Caco-2 (cell line): Measurements from ENCODE around the gene MPO. TPM values are rescaled to one million over a fixed set of nuclear protein-coding genes. Genes with fewer than 3 reads are reported as not detected.

ENCODE experiments used
- BruUV-seq: library from RNA; stranded (reverse); fragments of 400-500 nt; replicated peaks from 2 replicates; lab custom pipeline; 2021; lab: Mats Ljungman, UMichigan
- CTCF ChIA-PET: fragments of 300-600 bp; sonication (Branson Sonifier 250); formaldehyde crosslinking; loops from one replicate; lab custom pipeline; 2022; ENCODE audit warnings: antibody characterized with exemption; lab: Charles Lee
- POLR2A ChIA-PET: fragments of 300-600 bp; sonication (Branson Sonifier 250); formaldehyde crosslinking; loops from one replicate; lab custom pipeline; 2022; ENCODE audit warnings: antibody characterized with exemption; lab: Charles Lee
- DNase-seq, 2 experiments: peaks; one replicate each; pipeline versions ENCODE4 v3.0.0 to v3.0.0-alpha.2; 2020 to 2022
- H3K27me3 ChIP-seq: replicated peaks from 2 replicates; pipeline ENCODE4 v1.6.0; 2011; ENCODE audit warnings: low read length; ENCODE audit not compliant: control insufficient read depth, insufficient read depth
- H3K36me3 ChIP-seq: 2 replicates; pipeline ENCODE4 v1.5.1; 2011; ENCODE audit warnings: low read length; ENCODE audit not compliant: control insufficient read depth, insufficient read depth
- H3K4me1 ChIP-seq: fragments of 250-450 bp; sonication (Bioruptor Pico); 2 replicates; pipeline ENCODE4 v1.5.1; 2020; ENCODE audit warnings: mild to moderate bottlenecking
- H3K4me3 ChIP-seq: 2 replicates; pipeline ENCODE4 v1.5.1; 2011; ENCODE audit warnings: low read depth, mild to moderate bottlenecking, control low read depth, low read length
- H3K9me3 ChIP-seq: fragments of 250-450 bp; sonication (Bioruptor Pico); 2 replicates; pipeline ENCODE4 v1.5.1; 2020; ENCODE audit warnings: mild to moderate bottlenecking, moderate library complexity
- H3K27ac Mint-ChIP-seq: one replicate; pipeline ENCODE4 v1.8.0; 2022; ENCODE audit warnings: mixed read lengths; ENCODE audit not compliant: unreplicated experiment
- H3K27me3 Mint-ChIP-seq: one replicate; pipeline ENCODE4 v1.8.0; 2022; ENCODE audit warnings: mixed read lengths; ENCODE audit not compliant: insufficient read depth, unreplicated experiment
- H3K36me3 Mint-ChIP-seq: one replicate; pipeline ENCODE4 v1.8.0; 2022; ENCODE audit warnings: mild to moderate bottlenecking, mixed read lengths; ENCODE audit not compliant: insufficient read depth, unreplicated experiment
- H3K4me1 Mint-ChIP-seq: one replicate; pipeline ENCODE4 v1.8.0; 2022; ENCODE audit warnings: low read depth, mixed read lengths; ENCODE audit not compliant: unreplicated experiment
- H3K4me3 Mint-ChIP-seq: one replicate; pipeline ENCODE4 v1.8.0; 2022; ENCODE audit warnings: mild to moderate bottlenecking, moderate library complexity, mixed read lengths; ENCODE audit not compliant: unreplicated experiment
- H3K9me3 Mint-ChIP-seq: one replicate; pipeline ENCODE4 v1.8.0; 2022; ENCODE audit warnings: mixed read lengths; ENCODE audit not compliant: unreplicated experiment
- intact Hi-C: fragments of 100-400 bp; cut with micrococcal nuclease; formaldehyde crosslinking; loops from one replicate; pipeline ENCODE4 v1.10.0; 2022; ENCODE audit not compliant: unreplicated experiment
- total RNA-seq: library from RNA; stranded (reverse); gene quantifications from 2 replicates; pipeline ENCODE4 v1.2.3, GENCODE V29; 2022
- TF ChIP-seq, protein P1 (sequence below), 2 experiments: fragments of 200-600 bp in 1 of 2; IDR thresholded peaks; 1 replicate in 1 of 2; 2 replicates in 1 of 2; pipeline versions ENCODE4 v1.5.1 to v1.8.0; 2011 to 2022; ENCODE audit warnings: antibody characterized with exemption in 1 of 2, control low read depth in 1 of 2, inconsistent platforms in 1 of 2, low read depth in 1 of 2, low read length in 1 of 2, mild to moderate bottlenecking in 1 of 2, moderate library complexity in 1 of 2; ENCODE audit not compliant: insufficient read depth in 1 of 2, severe bottlenecking in 1 of 2, unreplicated experiment in 1 of 2

The MPO gene
- total RNA-seq, 1 experiment from 2014 or later: 0.23 TPM

DNA sequence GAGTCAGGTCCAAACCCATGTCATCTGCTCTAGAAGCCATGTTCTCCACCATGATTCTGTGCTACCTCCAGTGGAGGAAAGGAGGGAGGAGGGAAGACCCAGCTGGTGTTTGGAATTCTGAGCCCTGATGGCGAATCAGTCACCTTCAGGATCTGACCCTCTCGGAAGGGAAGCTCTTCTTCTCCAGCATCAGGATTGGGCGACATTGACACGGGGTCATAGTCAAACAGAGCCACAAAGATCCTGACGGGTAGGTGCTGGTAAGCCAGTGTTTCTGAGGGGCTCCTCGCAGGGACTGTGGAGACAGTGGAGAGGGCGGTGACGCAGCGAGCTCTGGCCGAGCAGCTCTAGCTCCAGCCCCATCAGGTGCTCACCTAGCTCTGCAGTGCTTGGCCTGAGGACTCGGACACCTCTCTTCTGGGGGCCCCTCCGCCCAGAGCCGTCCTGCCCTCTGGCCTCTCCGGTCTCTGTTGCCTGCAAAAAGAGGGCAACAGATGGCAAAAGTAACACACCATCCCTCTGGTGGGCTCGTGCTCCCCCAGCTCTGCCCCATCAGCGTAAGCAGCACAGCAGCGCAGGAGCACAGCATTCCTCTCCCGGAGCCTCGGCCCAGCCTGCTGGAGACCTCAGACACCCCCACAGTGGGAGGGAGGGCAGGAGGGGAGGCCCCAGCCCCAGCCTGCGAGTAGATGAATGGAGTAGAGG is 26.9 kb upstream of the MPO start:
- no peak for DNase-seq
- Histone ChIP-seq H3K4me1 (no peaks in the 10 kb centered on the region), H3K36me3 (no peaks in the 10 kb centered on the region), H3K27me3 (no peaks in the 10 kb centered on the region), H3K9me3 (no peaks in the 10 kb centered on the region), H3K4me3 (no peak overlapping the region)
- H3K4me3 Mint-ChIP-seq: no peak overlapping the region
- peaks cover 5% of the 10 kb centered on the region for H3K4me1 Mint-ChIP-seq
- H3K9me3 Mint-ChIP-seq: no peaks in the 10 kb centered on the region
- TF ChIP-seq, protein P1, sequence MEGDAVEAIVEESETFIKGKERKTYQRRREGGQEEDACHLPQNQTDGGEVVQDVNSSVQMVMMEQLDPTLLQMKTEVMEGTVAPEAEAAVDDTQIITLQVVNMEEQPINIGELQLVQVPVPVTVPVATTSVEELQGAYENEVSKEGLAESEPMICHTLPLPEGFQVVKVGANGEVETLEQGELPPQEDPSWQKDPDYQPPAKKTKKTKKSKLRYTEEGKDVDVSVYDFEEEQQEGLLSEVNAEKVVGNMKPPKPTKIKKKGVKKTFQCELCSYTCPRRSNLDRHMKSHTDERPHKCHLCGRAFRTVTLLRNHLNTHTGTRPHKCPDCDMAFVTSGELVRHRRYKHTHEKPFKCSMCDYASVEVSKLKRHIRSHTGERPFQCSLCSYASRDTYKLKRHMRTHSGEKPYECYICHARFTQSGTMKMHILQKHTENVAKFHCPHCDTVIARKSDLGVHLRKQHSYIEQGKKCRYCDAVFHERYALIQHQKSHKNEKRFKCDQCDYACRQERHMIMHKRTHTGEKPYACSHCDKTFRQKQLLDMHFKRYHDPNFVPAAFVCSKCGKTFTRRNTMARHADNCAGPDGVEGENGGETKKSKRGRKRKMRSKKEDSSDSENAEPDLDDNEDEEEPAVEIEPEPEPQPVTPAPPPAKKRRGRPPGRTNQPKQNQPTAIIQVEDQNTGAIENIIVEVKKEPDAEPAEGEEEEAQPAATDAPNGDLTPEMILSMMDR (IDR thresholded peaks at IDR 0.05; ENCODE audit: insufficient read depth in 1 of 2, low read depth in 1 of 2, low read length in 1 of 2, severe bottlenecking in 1 of 2, unreplicated experiment in 1 of 2): no peak
- ChIA-PET POLR2A (no interaction called here), CTCF (interaction anchor here (0.7 to 3.2 kb wide), 4 partner anchors 10 to 140 kb away, joined by 3 to 16 read pairs (median 7); partner anchors contain the start of genes RNF43 and SUPT4H1)
- intact Hi-C loops: no loop called here
- H3K36me3 Mint-ChIP-seq: no peaks in the 10 kb centered on the region
- no peak overlapping the region for H3K27ac Mint-ChIP-seq
- no TSS peak for BruUV-seq
- no peaks in the 10 kb centered on the region for H3K27me3 Mint-ChIP-seq

DNA sequence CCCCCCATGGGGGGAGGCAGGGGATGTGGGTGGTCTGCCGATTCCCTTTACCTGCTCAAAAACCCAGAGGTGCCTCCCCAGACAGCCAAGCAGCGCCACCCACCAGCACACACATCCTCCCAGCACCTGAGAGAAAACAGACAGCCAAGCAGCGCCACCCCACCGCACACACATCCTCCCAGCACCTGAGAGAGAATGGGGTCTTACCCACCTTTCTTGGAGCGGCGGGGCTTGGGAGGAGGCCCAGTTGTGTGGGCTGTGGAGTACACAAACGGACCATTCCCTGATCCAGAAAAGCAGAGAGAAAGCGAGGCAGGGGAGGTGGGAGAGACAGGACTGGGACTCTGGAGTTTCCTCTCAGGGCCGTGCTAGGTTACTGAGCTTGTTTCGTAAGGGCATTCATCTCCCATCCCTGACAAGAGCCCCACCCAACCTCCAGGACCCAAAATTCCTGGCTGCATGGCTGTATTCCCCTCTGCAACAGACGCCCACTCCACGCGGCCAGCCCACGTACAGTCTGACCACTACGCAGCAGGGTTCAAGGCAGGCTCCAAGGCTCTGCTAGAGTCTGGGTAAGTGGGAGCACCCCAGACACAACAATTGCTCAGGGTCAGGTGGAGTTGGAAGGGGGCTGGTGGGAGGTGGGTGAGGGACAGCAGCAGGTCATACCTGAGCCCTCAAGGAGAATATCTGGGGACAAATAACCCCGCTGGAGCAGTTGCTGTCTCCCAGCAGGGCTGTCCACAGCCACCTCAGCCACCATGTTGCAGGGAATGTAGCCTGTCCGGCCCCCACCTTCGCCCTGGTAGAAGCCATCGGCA is 25.6 kb upstream of the MPO start:
- H3K4me3 Mint-ChIP-seq: no peak overlapping the region
- Histone ChIP-seq H3K36me3 (no peaks in the 10 kb centered on the region), H3K9me3 (no peaks in the 10 kb centered on the region), H3K4me3 (no peak overlapping the region), H3K4me1 (no peaks in the 10 kb centered on the region), H3K27me3 (no peaks in the 10 kb centered on the region)
- intact Hi-C loops: no loop called here
- H3K27me3 Mint-ChIP-seq: no peaks in the 10 kb centered on the region
- ChIA-PET CTCF (interaction anchor here (0.5 to 3.2 kb wide), 3 partner anchors 11 to 144 kb away, joined by 5 to 16 read pairs (median 7); no protein-coding TSS in a partner anchor), POLR2A (no interaction called here)
- peaks cover 5% of the 10 kb centered on the region for H3K4me1 Mint-ChIP-seq
- no peak for DNase-seq
- BruUV-seq: no TSS peak
- H3K36me3 Mint-ChIP-seq: no peaks in the 10 kb centered on the region
- TF ChIP-seq, protein P1 (IDR thresholded peaks at IDR 0.05; ENCODE audit: insufficient read depth in 1 of 2, low read depth in 1 of 2, low read length in 1 of 2, severe bottlenecking in 1 of 2, unreplicated experiment in 1 of 2): no peak
- no peak overlapping the region for H3K27ac Mint-ChIP-seq
- no peaks in the 10 kb centered on the region for H3K9me3 Mint-ChIP-seq

DNA sequence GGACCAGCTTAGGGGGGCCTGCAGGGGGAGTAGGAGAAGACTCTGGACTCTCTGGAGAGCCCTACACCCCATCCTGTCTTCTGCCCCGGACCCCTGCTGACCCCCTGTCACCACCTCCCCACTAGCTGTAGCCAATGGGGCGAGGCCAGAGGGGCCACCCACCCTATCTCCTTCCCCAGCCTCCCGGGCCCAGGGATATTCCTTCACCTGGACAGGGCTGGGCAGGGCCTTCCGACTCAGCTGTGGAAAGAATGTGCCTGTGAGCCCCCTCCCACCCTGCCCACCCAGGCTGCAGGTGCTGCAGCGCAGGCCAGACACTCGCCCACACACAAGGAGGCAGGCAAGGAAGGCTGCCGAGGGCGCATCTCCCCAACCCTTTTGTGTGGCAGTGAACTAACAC is 24.9 kb upstream of the MPO start:
- H3K36me3 ChIP-seq: no peaks in the 10 kb centered on the region
- no peak overlapping the region for H3K4me3 Mint-ChIP-seq
- ChIA-PET CTCF (interaction anchor here (0.8 to 3.2 kb wide), 4 partner anchors 12 to 134 kb away, joined by 5 to 16 read pairs (median 10); partner anchors contain the start of genes MPO and RNF43), POLR2A (no interaction called here)
- H3K9me3 ChIP-seq: no peaks in the 10 kb centered on the region
- no peak overlapping the region for H3K27ac Mint-ChIP-seq
- H3K27me3 Mint-ChIP-seq: no peaks in the 10 kb centered on the region
- no peak for DNase-seq
- H3K27me3 ChIP-seq: no peaks in the 10 kb centered on the region
- intact Hi-C loops: no loop called here
- H3K4me1 Mint-ChIP-seq: peaks cover 5% of the 10 kb centered on the region
- H3K36me3 Mint-ChIP-seq: no peaks in the 10 kb centered on the region
- no peaks in the 10 kb centered on the region for H3K4me1 ChIP-seq
- no peaks in the 10 kb centered on the region for H3K9me3 Mint-ChIP-seq
- BruUV-seq: no TSS peak
- TF ChIP-seq, protein P1 (IDR thresholded peaks at IDR 0.05; ENCODE audit: insufficient read depth in 1 of 2, low read depth in 1 of 2, low read length in 1 of 2, severe bottlenecking in 1 of 2, unreplicated experiment in 1 of 2): no peak
- H3K4me3 ChIP-seq: no peak overlapping the region
